ENCODE measurements around the gene ID3. TPM values are rescaled to one million over a fixed set of nuclear protein-coding genes. Genes with fewer than 3 reads are reported as not detected.

ID3 gene
- 81.0 TPM for total RNA-seq

GRCh38 chr1:23559136-23559984, at the start of gene ID3:
Gene ID3, minus strand, starts transcription at chr1:23559501. Its CDS starts 75 bp downstream, at chr1:23559426.
- DNase-seq (ENCODE audit: low spot score), result peak; percentile 98

- DNase-seq (ENCODE audit: low spot score), result no peak
These were observed 48.6 kb upstream of the ID3 start for GRCh38 chr1:23607944-23608343.

- no peak for DNase-seq (ENCODE audit: low spot score)
These were observed 42.9 kb upstream of the ID3 start for GRCh38 chr1:23601968-23602876.

- DNase-seq (ENCODE audit: low spot score), result no peak
These were observed 42.0 kb upstream of the ID3 start for GRCh38 chr1:23601135-23601967.

GRCh38 chr1:23600283-23600682, 41.0 kb upstream of the ID3 start:
- DNase-seq (ENCODE audit: low spot score), result no peak

- no peak for DNase-seq (ENCODE audit: low spot score)
These were observed 39.8 kb upstream of the ID3 start for GRCh38 chr1:23599125-23599524.

- DNase-seq (ENCODE audit: low spot score), result no peak
These were observed 39.1 kb upstream of the ID3 start for GRCh38 chr1:23598424-23598823.

GRCh38 chr1:23597635-23598388, 38.5 kb upstream of the ID3 start:
- DNase-seq (ENCODE audit: low spot score), result no peak

GRCh38 chr1:23596382-23597358, 37.4 kb upstream of the ID3 start:
- no peak for DNase-seq (ENCODE audit: low spot score)

GRCh38 chr1:23594927-23595353, 35.6 kb upstream of the ID3 start:
- DNase-seq (ENCODE audit: low spot score), result no peak

GRCh38 chr1:23594149-23594907, 35.0 kb upstream of the ID3 start:
- DNase-seq (ENCODE audit: low spot score), result no peak

- DNase-seq (ENCODE audit: low spot score), result no peak
These were observed 34.4 kb upstream of the ID3 start for GRCh38 chr1:23593556-23594148.

GRCh38 chr1:23593042-23593521, 33.8 kb upstream of the ID3 start:
- no peak for DNase-seq (ENCODE audit: low spot score)

- no peak for DNase-seq (ENCODE audit: low spot score)
These were observed 33.0 kb upstream of the ID3 start for GRCh38 chr1:23592209-23592892.

GRCh38 chr1:23591460-23592208, 32.3 kb upstream of the ID3 start:
- no peak for DNase-seq (ENCODE audit: low spot score)

- no peak for DNase-seq (ENCODE audit: low spot score)
These were observed 30.9 kb upstream of the ID3 start for GRCh38 chr1:23590058-23590783.

All from ureter (tissue), 1 donor.